Stomach (tissue), 4 donors: Measurements from ENCODE around the gene CFAP107.

Experiments used
- CTCF ChIP-seq, 7 experiments: fragments of 450-650 bp in 4 of 7; fragments of 200-600 bp in 3 of 7; sonication (generic) in 3 of 7; IDR thresholded peaks; one replicate each; pipeline ENCODE4 v1.5.1; 2016 to 2019; ENCODE audit warnings: antibody characterized with exemption in 7 of 7, control low read depth in 2 of 7, mild to moderate bottlenecking in 1 of 7
- POLR2A ChIP-seq, 4 donors: fragments of 450-650 bp; IDR thresholded peaks; one replicate each; pipeline ENCODE4 v1.6.1; 2016; ENCODE audit warnings: antibody characterized with exemption in 4 of 4, control low read depth in 2 of 4, mild to moderate bottlenecking in 1 of 4, moderate library complexity in 1 of 4
- POLR2AphosphoS5 ChIP-seq, 3 donors: sonication (generic); formaldehyde crosslinking; IDR thresholded peaks; one replicate each; pipeline ENCODE4 v1.6.1; 2016; ENCODE audit warnings: antibody characterized with exemption in 3 of 3

GRCh38 chr1:12739613-12740012, 6.4 kb upstream of the CFAP107 start:
- no peak for TF ChIP-seq CTCF (IDR thresholded peaks at IDR 0.05)
- no peak for TF ChIP-seq POLR2AphosphoS5 (IDR thresholded peaks at IDR 0.05)
- no peak for TF ChIP-seq POLR2A (IDR thresholded peaks at IDR 0.05)
